ENCODE data around the gene KIRREL1.

The KIRREL1 gene

DNA sequence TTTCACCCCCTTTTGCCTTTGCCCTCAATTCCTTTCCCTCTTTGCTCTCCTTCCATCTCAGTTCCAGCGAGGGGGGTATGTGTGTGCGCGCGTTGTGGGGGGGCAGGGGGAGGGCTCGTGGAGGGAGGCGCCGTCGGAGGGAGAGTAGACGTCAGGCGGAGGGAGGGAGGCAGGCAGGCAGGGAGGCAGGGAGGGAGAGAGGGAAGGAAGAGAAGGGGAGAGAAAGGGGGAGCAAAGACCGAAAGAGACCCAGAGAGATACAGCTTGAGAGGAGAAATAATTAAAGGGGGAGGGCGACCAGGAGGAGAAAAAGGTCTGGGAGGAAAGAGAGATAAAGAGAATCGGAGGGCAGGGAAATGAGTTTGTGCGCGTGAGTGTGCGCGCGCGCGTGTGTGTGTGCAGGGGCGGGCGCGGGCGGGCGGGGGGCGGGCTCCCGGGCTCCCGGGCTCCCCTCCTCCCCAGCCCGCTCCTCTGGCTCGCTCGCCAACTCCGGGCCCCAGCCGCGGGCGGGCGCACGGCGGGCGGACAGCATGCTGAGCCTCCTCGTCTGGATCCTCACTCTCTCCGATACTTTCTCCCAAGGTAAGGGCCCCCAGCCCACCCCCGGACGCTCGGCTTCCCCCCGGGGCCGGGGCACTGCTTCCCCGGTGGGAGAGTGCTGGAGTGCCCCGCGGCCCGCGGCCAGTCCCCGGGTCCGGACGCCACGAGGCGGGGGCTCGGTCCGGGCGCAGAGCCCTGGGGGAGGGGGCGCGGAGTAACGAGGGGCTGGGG is at the start of gene KIRREL1:
Gene KIRREL1 (plus strand): TSS at position 499 of the 771 bp plus-strand sequence. CDS start 32 bp downstream, at position 531.
- TF ChIP-seq ZFX (IDR thresholded peaks at IDR 0.05) = no peak
- TF ChIP-seq, protein P1, sequence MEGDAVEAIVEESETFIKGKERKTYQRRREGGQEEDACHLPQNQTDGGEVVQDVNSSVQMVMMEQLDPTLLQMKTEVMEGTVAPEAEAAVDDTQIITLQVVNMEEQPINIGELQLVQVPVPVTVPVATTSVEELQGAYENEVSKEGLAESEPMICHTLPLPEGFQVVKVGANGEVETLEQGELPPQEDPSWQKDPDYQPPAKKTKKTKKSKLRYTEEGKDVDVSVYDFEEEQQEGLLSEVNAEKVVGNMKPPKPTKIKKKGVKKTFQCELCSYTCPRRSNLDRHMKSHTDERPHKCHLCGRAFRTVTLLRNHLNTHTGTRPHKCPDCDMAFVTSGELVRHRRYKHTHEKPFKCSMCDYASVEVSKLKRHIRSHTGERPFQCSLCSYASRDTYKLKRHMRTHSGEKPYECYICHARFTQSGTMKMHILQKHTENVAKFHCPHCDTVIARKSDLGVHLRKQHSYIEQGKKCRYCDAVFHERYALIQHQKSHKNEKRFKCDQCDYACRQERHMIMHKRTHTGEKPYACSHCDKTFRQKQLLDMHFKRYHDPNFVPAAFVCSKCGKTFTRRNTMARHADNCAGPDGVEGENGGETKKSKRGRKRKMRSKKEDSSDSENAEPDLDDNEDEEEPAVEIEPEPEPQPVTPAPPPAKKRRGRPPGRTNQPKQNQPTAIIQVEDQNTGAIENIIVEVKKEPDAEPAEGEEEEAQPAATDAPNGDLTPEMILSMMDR (conservative IDR thresholded peaks at IDR 0.05) = no peak
- H3K27ac ChIP-seq = peak within 1 kb of the TSS; percentile 58

DNA sequence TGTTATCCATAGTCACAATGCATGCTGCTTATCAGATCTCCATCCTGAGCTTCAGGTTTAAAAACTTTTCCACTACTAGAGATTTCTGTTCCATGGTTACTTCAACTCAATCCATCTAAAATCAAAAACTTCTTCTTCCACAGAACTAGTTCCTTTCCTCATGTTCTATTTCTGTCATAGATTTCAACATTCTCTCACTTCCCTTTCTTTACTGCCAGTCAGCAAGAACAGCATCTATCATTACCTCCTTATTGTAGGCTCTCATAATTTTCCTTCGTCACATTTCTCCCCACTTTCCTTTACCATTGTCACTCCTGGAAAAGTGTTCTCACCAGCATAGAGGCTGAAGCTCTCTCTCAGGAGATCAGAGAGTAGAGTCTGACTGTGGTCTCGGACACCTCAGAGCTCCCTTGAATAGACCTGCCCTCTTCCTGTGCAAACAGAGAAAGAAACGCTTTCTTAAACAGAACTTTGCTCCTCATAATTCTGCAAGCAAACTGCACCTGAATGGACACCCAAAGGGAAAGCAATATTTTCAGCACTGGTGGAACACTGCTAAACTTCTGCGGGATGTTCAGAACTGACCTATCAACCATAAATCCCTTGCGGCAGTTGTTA is 48.7 kb upstream of the KIRREL1 start:
- TF ChIP-seq, protein P1 (conservative IDR thresholded peaks at IDR 0.05) = no peak
- TF ChIP-seq ZFX (IDR thresholded peaks at IDR 0.05) = no peak
- H3K27ac ChIP-seq = no peak overlapping the region

DNA sequence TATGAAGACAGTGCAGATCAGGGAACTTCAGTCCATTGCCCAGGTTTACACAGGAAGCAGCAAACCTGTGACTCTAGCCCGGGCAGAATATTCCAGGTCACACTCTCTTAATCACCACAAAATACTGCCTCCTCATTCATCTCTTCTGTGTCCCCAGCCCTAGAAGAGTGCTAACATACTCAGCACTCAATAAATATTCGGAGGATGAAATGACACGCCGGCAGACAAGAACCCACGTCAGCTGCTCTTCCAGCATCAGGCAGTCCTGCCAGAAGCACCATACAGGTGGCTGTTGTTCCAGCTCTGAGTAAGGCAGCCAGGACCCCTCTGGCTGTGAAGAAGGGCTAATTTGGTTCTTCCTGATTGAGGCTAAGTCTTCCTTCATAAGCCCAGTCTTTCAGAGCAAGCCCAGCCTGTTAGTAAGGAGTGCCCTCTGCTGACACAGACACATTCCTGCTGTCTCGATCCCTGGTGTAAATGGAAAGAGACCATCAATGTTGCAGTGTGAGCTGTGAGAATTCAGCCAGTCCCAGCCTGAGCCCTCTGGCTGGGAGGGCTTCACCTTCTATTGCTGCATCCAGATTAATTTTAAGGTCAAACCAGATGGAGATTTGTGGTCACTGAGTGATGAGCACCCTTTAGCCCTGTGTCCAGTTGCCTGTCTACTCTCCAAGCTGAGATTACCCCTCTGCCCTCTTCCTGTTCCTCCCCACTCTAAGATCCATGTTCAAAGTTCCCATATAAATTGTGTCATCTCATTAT is 45.0 kb upstream of the KIRREL1 start:
- H3K27ac ChIP-seq = no peak overlapping the region
- TF ChIP-seq ZFX (IDR thresholded peaks at IDR 0.05) = no peak
- TF ChIP-seq, protein P1 (conservative IDR thresholded peaks at IDR 0.05) = peak; percentile 66

DNA sequence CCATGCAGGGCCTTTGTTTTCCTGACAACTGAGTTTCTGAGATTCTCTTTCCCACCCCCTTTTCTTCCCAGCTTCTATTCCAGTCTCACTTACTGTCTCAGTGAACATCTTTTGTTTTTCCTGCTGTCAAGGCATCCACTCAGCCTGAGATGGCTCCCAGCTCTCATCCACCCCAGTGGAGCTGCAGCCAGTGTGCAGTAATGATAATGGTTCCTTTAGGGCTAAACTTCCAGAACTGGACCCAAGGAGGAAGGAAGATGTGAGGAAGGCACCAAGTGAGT is 44.4 kb upstream of the KIRREL1 start:
- no peak for TF ChIP-seq ZFX (IDR thresholded peaks at IDR 0.05)
- TF ChIP-seq, protein P1 (conservative IDR thresholded peaks at IDR 0.05) = no peak

DNA sequence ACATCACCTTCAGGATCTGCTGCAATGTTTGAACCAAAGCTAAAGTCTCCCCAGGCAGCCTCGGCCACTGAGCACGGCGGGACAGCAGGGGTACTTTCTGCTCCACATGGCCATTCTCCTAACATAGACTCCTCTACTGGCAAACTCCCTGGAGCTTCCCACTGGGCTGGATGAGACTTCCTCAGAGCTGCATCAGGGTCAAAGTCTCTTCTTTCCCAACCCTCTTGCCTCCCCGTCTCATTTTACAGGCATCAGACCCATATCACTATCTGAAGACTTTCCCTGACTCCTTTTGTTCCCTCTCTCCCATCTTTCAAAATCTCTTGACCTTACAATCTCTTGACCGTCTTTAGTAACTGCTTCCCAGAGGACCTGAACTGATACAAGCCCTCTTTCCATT is 42.2 kb upstream of the KIRREL1 start:
- TF ChIP-seq, protein P1 (conservative IDR thresholded peaks at IDR 0.05) = no peak
- TF ChIP-seq ZFX (IDR thresholded peaks at IDR 0.05) = no peak

More for the DNA sequence above, 44.4 kb upstream of the KIRREL1 start:
- no peak overlapping the region for H3K27ac ChIP-seq

DNA sequence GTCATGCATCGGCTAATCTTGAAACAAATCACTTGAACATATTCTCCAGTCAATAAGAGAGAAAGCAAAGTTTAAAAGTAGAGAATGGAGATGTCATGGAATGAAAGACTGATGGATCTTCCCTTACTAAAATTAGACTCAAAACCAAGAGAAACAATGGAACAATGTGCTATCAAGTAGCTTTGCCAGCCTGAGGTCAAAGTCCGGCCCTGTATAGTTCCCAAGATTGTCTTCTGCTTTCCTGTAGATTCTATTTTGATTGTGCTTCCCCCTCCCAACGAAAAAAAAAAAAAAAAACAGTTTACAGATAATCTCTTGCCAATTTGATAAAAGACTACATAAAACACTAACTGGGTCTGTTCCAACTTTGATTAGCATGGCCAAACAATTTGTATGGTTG is 40.8 kb upstream of the KIRREL1 start:
- no peak overlapping the region for H3K27ac ChIP-seq
- no peak for TF ChIP-seq ZFX (IDR thresholded peaks at IDR 0.05)
- TF ChIP-seq, protein P1 (conservative IDR thresholded peaks at IDR 0.05) = no peak

More for the DNA sequence above, 42.2 kb upstream of the KIRREL1 start:
- no peak overlapping the region for H3K27ac ChIP-seq

DNA sequence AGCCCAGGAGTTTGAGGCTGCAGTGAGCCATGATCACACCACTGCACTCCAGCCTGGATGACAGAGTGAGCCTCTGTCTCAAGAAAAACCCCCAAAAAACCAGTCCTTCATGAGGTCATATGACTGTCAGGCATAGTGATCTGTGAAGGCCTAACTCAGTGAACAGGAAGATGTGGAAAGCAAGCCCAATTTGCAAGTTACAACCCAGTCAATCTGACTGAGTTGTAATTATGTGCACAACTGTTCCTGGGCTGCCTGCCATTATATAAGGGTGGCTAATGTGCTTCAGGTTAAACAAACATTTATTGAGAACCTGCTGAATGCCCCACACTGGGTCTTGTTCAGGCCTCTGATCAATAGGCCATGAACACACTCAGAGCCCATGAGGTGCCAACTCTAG is 38.2 kb upstream of the KIRREL1 start:
- H3K27ac ChIP-seq = no peak overlapping the region
- TF ChIP-seq, protein P1 (conservative IDR thresholded peaks at IDR 0.05) = no peak
- TF ChIP-seq ZFX (IDR thresholded peaks at IDR 0.05) = no peak

All from C4-2B (cell line).